ENCODE data around the gene ARHGAP23.

DNA sequence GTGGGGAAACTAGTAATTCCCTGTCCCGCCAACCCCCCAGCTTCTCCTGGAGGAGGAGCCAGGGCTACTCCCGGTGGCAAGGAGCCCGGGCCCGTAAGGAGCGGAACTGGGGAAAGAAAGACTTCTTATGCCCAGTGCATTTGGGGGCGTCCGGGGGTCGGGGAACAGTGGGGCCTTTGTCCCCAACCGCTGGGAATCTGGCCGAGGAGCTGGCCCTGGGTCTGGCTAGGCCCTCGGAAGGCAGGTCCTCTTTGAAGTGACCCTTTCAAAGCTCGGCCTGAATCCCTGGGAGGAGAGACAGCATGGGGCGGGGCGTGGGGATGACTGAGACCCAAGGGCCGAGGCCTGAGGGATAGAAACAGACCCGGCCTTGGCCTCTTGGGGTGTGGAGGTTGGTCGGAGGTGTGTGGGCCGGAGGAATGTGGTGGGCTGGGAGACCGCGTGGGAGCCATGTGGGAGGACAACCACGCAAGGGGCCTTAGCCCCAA lies 6.0 kb downstream of the ARHGAP23 start:
- TF ChIP-seq, protein P1, sequence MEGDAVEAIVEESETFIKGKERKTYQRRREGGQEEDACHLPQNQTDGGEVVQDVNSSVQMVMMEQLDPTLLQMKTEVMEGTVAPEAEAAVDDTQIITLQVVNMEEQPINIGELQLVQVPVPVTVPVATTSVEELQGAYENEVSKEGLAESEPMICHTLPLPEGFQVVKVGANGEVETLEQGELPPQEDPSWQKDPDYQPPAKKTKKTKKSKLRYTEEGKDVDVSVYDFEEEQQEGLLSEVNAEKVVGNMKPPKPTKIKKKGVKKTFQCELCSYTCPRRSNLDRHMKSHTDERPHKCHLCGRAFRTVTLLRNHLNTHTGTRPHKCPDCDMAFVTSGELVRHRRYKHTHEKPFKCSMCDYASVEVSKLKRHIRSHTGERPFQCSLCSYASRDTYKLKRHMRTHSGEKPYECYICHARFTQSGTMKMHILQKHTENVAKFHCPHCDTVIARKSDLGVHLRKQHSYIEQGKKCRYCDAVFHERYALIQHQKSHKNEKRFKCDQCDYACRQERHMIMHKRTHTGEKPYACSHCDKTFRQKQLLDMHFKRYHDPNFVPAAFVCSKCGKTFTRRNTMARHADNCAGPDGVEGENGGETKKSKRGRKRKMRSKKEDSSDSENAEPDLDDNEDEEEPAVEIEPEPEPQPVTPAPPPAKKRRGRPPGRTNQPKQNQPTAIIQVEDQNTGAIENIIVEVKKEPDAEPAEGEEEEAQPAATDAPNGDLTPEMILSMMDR (conservative IDR thresholded peaks at IDR 0.05 in 1 of 2, IDR thresholded peaks at IDR 0.05 in 1 of 2; ENCODE audit: extremely low read depth in 1 of 2, insufficient read depth in 1 of 2, low read depth in 1 of 2, low read length in 2 of 2), result no peak
- no peak for TF ChIP-seq EZH2 (IDR thresholded peaks at IDR 0.05; ENCODE audit: borderline replicate concordance, low read length)

All from mammary epithelial cell (primary cell).